NOMO-1 (cell line): ENCODE measurements around the gene OSMR.

ENCODE experiments used
- DNase-seq, 2 experiments: peaks; one replicate each; lab custom pipeline; 2025; ENCODE audit not compliant: unreplicated experiment in 2 of 2; lab: John Stamatoyannopoulos, UW

OSMR gene

DNA sequence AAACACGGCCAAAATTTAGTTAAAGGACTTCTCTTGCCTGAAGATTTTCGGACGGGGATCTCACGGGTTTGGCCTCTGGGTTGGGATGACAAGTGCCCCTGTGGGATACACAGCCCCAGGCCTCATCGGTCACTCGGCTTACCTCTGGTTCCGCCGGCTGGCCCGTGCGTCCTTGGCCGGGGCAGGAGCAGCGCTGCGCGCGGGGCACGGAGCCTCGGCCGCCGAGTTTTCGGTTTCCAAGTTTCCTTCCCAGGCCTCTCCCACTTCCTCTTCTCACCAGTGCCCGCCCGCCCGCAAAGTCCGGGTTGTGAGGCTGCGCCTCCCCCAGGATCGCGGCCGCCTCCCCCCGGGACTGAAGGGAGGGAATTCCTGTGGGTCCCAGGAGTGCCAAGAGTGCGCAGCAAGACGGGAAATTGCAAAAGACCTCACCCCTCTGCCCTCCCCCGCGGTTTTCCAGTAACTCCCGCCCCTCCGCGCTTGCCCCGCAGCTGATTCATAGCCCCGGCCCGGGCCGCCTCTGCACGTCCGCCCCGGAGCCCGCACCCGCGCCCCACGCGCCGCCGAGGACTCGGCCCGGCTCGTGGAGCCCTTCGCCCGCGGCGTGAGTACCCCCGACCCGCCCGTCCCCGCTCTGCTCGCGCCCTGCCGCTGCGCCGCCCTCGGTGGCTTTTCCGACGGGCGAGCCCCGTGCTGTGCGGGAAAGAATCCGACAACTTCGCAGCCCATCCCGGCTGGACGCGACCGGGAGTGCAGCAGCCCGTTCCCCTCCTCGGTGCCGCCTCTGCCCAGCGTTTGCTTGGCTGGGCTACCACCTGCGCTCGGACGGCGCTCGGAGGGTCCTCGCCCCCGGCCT, at the start of gene OSMR:
Gene OSMR, plus strand, starts transcription at position 487 of the 853 bp plus-strand sequence. CDS start 23,033 bp downstream, outside the sequence.
- DNase-seq = no peak

DNA sequence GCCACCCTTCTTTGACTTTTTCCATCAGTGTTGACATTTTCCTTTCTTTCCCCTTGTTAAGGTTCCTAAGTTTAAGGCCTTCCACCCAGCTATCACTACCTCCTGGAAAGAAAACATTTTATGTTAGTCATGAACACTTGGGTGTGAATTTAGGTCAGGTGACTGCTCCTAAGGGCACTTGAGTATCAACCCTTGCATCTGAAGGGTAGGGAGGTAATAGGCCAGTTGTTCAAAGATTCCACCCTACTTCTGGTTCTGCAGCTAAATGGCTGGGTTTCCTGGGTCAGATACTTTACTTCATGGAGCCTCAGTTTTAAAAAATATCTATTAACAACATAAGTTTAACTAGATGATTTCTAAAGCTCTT, 49.1 kb upstream of the OSMR start:
- DNase-seq = no peak

DNA sequence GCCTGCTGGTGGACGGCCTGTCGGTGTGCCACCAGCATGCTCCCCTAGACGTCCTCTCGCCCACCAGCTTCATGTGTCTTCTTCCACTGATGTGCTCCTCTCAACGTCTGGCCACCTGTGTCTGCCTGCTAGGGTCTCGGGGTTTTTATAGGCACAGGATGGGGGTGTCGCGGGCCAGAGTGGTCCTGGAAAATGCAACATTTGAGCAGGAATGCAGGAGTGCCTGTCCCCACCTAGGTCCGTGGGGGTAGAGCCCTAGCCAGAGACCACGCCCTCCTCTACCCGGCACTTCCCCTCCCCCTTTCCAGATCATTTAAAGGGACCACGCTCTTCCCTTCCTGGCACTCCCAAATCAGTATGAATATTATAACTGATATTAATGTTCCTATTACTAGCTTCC, 48.0 kb upstream of the OSMR start:
- DNase-seq = no peak

DNA sequence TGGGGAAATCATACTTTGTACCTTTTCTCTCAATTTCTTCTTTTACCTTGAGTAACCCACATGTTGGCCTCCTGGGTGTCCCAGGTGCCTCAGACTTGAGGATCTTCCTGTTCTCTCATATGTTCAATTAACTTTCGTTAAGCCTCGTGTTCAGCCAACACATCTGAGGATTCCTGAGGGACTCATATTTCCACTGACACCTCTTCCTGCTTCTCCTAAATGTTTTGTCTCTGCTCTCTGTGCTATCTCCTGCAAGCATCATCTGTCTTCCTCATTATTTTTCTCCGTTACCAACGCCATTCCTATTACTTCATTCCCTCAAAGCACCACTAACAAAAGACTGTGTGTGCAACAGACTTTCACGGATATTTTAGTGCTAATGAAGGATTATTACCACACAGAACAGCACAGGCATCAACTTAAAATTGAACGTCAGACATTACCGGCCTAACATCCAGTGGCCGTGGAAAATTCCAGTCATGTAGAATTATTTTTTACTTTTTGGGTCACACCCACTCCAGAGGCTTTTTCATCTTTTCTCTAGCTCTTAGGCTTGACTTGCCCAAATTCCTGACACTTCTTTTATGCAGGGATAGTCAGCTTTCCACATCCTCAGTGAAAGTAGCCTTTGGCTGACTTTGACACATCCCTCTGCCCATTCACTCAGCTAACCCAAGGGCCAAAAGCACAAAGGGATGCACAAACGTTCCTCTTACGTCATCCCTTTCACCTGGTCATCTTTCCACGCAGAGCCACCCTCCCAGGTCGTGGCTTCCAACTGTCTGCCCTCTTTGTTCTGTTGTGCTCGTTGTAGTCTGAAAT, 46.0 kb upstream of the OSMR start:
- DNase-seq = no peak

DNA sequence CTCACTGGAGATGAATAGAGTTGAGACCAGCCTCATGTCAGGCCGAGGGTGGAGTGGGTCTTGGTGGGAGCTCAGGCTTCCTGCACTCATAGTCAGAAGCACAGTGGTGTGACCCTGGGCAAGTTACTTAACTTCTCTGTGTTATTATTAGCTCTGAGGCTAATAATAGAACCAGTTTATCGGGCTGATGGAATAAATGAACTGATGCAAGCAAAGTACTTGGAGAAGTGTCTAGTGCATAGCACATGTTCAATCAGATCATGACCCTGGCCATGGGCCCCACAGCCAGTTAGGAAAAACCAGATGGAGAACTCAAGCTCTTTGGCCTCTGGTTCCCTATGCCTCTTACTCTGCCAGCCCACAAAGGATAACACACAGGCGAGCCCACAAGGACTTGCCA, 45.3 kb upstream of the OSMR start:
- DNase-seq = no peak

DNA sequence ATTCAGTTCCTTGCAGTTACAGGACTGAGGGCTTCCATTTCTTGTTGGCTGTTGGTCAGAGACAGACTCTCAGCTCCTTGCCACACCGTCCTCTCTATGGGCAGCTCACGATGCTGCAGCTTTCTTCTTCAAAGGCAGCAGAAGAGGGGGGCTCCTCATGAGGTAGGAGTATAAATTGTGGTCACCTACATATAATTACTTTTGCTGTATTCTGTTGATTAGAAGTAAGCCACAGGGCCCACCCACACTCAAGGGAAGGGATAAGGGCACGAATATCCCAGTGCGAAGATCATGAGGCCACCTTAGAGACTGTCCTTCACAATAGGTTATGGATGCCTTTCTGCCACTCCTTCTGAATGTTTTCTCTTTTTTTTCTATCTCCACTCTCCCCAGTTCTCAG, 43.7 kb upstream of the OSMR start:
- no peak for DNase-seq

DNA sequence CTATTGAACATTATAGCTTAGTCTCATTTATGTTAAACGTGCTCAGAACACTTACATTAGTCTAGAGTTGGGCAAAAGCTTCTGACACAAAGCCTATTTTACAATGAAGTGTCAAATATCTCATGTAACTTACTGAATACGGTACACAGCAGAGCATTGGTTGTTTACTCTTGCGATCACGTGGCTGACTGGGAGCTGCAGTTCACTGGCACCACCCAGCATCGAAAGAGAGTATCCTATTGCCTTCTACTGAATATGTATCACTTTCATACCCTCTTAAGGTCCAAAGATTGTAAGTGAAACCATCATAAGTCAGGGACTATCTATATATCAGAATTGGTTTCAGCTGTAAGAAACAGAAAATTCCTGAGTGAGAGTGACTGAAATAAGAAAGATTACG, 42.6 kb upstream of the OSMR start:
- DNase-seq = no peak

DNA sequence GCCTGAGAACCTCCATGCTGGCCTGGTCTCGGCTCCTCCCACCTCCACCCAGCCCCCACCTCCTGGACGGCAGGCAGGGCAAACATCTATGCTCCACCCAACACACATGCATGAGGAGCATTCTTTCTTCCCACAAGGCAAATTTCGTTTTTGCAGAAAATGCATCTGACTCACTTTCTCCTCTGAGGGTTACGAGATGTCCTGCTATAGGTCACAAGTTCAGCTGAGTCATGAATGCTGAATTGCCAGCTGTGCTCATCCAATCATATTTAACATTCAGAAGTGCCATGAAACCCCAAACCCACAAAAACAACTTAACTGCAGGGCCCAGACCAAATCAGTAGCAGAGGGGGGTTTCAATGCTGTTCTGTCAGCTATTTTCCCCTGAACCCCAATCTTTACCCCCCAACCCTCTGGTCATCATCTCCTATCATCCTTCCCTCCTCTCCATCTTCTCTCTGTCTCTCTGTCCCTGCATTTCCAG, 39.0 kb upstream of the OSMR start:
- DNase-seq = no peak

DNA sequence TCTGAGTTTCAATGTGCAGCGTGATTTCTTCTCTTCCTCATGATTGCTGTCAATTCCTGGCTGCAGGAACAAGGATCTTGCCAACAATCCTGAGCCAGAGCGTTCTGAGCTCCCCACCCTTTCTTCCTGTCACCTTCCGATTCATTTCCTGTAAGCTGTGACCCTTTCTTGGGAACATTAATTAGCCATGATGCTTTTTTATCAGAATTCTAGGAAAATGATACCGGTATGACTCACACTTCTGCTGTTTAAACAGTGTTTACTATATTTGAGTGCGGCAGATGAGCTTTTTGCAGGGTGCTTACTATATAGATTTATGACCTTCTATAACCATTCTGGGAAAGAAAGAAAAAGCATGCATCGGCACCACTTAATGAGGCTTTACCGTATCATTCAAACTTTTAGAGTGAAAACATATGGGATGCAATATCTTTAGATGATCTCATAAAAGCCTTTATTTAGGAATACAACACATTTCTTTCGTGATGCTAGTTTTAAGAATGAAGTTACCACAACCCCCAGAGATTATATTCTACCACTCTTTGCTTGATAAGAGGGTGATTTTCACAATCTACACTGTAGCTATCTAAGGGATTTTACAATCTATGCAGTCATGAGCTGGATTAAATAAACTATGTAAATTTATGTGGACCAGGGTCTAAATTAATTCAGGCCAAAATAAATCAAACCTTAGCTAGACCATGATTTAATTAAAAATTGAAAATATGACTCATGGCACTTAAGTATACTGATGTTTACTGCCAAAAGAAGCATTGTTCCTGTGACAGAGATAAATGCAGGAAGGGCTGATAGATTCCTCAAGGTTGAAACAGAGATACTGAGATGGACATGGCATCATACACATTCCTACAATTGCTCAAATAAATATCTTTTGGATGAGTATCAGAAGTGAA, 38.0 kb upstream of the OSMR start:
- no peak for DNase-seq

- DNase-seq = no peak
Measured at GRCh38 chr5:38808666-38809343, 37.0 kb upstream of the OSMR start.

GRCh38 chr5:38809388-38810359, 36.1 kb upstream of the OSMR start:
- peak; percentile 72 to 77 for DNase-seq

DNA sequence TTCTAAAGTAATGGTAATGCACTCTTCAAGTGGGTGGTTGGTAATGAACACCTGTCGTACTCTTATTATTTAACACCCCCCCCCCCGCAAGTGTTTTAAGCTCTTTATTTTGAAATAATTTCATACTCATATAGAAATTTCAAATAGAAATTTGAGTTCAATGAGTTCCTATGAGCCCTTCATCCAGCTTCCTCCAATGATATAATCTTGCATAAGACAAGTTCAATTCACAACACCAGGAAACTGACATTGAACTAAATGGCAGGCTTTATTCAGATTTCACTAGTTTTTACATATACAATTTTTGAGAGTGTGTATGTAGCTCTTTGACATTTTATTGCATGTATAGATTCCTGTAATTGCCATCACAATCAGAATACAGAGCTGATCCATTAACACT, 30.9 kb upstream of the OSMR start:
- DNase-seq = no peak

GRCh38 chr5:38816083-38817030, 29.5 kb upstream of the OSMR start:
- no peak for DNase-seq

DNA sequence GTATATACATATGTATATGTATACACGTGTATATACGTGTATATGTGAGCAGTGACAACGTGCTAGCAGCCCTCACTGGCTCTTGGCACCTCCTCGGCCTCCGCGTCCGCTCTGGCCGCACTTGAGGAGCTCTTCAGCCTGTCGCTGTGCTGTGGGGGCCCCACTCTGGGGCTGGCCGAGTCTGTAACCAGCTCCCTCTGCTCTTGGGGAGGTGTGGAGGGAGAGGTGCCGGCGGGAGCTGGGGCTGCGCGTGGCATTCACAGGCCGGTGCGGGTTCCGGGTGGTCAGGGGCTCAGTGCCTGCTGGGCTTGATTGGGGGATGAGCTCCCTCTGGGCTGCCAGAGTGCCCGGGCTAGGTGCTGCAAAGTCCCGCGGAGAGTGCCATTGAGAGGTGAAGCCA, 24.1 kb upstream of the OSMR start:
- no peak for DNase-seq

DNA sequence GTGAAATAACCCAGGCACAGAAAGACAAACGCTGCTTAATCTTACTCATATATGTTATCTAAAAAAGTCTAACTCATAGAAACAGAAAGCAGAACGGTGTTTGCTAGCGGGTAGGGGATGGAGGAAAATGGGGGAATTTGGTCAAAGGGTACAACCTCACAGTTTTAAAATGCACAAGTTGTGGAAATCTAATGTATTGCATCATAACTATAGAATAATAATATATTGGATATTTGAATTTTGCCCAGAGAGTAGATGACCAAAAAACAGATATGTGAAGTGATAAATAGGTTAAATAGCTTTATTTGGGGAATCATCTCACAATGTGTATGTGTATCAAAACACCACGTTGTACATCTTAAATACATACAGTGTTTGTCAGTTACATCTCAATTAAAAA, 22.3 kb upstream of the OSMR start:
- no peak for DNase-seq

DNA sequence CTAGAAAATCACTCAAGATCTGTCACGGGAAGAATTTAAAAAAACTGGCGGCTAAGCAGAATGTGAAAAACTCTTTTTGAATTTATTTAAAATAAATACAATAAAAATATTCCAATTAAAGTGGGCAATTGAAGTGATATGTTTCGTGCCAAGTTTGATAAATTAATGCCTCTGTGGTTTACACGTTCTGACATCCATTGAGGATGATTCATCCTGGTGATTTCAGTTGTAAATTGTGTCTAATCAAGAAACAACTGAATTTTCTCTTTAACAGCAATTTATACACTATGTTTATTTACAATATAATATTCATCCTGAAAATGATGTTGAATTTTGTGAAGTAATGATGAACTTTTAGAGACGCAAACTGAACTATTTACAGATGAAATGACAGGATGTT, 21.0 kb upstream of the OSMR start:
- no peak for DNase-seq

DNA sequence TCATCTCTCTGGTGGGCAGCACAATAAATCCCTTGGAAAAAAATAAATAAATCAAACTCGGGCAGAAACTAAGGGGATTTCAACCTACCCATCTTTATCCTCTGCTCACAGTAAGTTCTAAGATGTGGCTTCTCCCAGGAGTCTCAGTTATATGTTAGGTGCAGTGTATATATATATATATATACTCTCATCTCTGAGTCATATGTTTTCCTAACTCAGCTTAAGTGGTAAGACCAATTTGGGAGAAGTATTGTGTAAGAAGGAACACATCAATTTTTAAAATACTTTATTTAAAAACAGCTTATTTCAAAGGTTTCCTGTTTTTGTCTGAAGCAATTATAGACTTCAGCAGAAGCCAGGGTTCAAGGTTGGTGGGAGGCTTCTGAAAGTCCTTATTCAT, 20.3 kb upstream of the OSMR start:
- peak in 1 of 2 experiments; percentile 29 for DNase-seq

- DNase-seq = no peak
Measured at GRCh38 chr5:38827525-38827924, 18.3 kb upstream of the OSMR start.
